HepG2 (cell line): ENCODE measurements around the gene POLR3GL.

Experiments used
- ATF7-NPFF ChIP-seq: sonication (generic); formaldehyde crosslinking; IDR thresholded peaks from 2 replicates; pipeline ENCODE4 v1.8.1; 2023; ENCODE audit warnings: mild to moderate bottlenecking, low read depth, missing genetic modification reagents, moderate library complexity
- HOXA7 ChIP-seq: sonication (generic); formaldehyde crosslinking; IDR thresholded peaks from 2 replicates; pipeline ENCODE4 v1.8.1; 2022; ENCODE audit warnings: mild to moderate bottlenecking, missing genetic modification reagents, moderate library complexity
- MAFK ChIP-seq, 2 experiments: IDR thresholded peaks in 1 of 2; conservative IDR thresholded peaks in 1 of 2; 2 replicates each; pipeline ENCODE4 v1.6.1; 2011; ENCODE audit warnings: improper control_type of control experiment in 2 of 2, low read length in 2 of 2
- SALL1 ChIP-seq: sonication (generic); formaldehyde crosslinking; IDR thresholded peaks from 2 replicates; pipeline ENCODE4 v1.8.0; 2022; ENCODE audit warnings: mild to moderate bottlenecking, missing genetic modification reagents
- TCF7L2 ChIP-seq: IDR thresholded peaks from 2 replicates; pipeline ENCODE4 v1.6.1; 2011; ENCODE audit warnings: mild to moderate bottlenecking, low read depth, low read length, moderate library complexity
- TEAD2 ChIP-seq: sonication (generic); formaldehyde crosslinking; IDR thresholded peaks from 2 replicates; pipeline ENCODE4 v1.9.0; 2021; ENCODE audit warnings: missing genetic modification reagents
- ZFP1 ChIP-seq: IDR thresholded peaks from 2 replicates; pipeline ENCODE4 v1.6.1; 2016
- TF ChIP-seq, protein P1 (sequence below): sonication (generic); formaldehyde crosslinking; IDR thresholded peaks from 2 replicates; pipeline ENCODE4 v1.5.0; 2020; ENCODE audit warnings: mild to moderate bottlenecking, missing genetic modification reagents, moderate library complexity
- TF ChIP-seq, protein P2 (sequence below): sonication (generic); formaldehyde crosslinking; conservative IDR thresholded peaks from 2 replicates; pipeline ENCODE4 v1.5.0; 2020; ENCODE audit warnings: missing genetic modification reagents
- TF ChIP-seq, protein P3 (sequence below): sonication (generic); formaldehyde crosslinking; IDR thresholded peaks from 2 replicates; pipeline ENCODE4 v1.4.0; 2020; ENCODE audit warnings: mild to moderate bottlenecking, missing genetic modification reagents, borderline replicate concordance
- TF ChIP-seq, protein P4 (sequence below): sonication (generic); formaldehyde crosslinking; IDR thresholded peaks from 2 replicates; pipeline ENCODE4 v1.5.0; 2020; ENCODE audit warnings: mild to moderate bottlenecking, low read depth, missing genetic modification reagents, borderline replicate concordance

DNA sequence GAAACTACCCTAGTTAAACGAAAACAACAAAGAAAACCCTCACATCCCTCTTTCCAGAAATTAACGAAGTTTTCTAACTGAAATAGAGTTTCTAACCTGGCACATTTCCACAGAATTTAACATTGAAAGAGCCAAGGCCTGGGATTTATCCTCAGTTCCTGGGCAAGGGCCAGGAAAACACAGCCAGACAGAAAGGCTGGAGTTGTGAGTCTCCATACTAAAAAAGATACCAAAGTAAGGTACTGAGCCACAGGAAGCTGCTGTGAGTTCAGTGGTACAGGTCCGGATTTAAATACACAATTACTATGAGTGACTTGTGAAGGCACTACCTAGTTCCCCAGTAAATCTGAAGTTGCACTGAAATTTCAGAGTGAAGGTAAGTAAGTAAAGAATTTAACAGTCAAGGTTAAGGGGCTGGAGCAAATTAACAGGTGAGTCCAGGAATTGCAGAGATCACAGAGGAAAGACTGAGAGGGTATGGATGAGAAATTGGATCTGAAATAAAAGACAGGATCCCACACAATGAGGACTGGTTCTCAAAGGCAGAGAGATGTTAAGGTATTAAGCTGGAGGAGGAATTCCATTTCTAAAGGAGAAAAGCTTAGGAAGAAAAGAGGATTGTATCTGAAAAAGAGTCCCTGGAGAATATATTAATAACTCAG lies 7.6 kb upstream of the POLR3GL start:
- TF ChIP-seq, protein P1, sequence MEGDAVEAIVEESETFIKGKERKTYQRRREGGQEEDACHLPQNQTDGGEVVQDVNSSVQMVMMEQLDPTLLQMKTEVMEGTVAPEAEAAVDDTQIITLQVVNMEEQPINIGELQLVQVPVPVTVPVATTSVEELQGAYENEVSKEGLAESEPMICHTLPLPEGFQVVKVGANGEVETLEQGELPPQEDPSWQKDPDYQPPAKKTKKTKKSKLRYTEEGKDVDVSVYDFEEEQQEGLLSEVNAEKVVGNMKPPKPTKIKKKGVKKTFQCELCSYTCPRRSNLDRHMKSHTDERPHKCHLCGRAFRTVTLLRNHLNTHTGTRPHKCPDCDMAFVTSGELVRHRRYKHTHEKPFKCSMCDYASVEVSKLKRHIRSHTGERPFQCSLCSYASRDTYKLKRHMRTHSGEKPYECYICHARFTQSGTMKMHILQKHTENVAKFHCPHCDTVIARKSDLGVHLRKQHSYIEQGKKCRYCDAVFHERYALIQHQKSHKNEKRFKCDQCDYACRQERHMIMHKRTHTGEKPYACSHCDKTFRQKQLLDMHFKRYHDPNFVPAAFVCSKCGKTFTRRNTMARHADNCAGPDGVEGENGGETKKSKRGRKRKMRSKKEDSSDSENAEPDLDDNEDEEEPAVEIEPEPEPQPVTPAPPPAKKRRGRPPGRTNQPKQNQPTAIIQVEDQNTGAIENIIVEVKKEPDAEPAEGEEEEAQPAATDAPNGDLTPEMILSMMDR (CRISPR knock-in tag) = no peak
- TF ChIP-seq MAFK (conservative IDR thresholded peaks at IDR 0.05 in 1 of 2, IDR thresholded peaks at IDR 0.05 in 1 of 2; ENCODE audit: low read length in 2 of 2) (no peak), TCF7L2 (no peak), ZFP1 (no peak), ATF7-NPFF (no peak), SALL1 (no peak), TEAD2 (no peak), HOXA7 (no peak)
- TF ChIP-seq, protein P2, sequence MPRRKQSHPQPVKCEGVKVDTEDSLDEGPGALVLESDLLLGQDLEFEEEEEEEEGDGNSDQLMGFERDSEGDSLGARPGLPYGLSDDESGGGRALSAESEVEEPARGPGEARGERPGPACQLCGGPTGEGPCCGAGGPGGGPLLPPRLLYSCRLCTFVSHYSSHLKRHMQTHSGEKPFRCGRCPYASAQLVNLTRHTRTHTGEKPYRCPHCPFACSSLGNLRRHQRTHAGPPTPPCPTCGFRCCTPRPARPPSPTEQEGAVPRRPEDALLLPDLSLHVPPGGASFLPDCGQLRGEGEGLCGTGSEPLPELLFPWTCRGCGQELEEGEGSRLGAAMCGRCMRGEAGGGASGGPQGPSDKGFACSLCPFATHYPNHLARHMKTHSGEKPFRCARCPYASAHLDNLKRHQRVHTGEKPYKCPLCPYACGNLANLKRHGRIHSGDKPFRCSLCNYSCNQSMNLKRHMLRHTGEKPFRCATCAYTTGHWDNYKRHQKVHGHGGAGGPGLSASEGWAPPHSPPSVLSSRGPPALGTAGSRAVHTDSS (CRISPR knock-in tag) = no peak
- TF ChIP-seq, protein P3, sequence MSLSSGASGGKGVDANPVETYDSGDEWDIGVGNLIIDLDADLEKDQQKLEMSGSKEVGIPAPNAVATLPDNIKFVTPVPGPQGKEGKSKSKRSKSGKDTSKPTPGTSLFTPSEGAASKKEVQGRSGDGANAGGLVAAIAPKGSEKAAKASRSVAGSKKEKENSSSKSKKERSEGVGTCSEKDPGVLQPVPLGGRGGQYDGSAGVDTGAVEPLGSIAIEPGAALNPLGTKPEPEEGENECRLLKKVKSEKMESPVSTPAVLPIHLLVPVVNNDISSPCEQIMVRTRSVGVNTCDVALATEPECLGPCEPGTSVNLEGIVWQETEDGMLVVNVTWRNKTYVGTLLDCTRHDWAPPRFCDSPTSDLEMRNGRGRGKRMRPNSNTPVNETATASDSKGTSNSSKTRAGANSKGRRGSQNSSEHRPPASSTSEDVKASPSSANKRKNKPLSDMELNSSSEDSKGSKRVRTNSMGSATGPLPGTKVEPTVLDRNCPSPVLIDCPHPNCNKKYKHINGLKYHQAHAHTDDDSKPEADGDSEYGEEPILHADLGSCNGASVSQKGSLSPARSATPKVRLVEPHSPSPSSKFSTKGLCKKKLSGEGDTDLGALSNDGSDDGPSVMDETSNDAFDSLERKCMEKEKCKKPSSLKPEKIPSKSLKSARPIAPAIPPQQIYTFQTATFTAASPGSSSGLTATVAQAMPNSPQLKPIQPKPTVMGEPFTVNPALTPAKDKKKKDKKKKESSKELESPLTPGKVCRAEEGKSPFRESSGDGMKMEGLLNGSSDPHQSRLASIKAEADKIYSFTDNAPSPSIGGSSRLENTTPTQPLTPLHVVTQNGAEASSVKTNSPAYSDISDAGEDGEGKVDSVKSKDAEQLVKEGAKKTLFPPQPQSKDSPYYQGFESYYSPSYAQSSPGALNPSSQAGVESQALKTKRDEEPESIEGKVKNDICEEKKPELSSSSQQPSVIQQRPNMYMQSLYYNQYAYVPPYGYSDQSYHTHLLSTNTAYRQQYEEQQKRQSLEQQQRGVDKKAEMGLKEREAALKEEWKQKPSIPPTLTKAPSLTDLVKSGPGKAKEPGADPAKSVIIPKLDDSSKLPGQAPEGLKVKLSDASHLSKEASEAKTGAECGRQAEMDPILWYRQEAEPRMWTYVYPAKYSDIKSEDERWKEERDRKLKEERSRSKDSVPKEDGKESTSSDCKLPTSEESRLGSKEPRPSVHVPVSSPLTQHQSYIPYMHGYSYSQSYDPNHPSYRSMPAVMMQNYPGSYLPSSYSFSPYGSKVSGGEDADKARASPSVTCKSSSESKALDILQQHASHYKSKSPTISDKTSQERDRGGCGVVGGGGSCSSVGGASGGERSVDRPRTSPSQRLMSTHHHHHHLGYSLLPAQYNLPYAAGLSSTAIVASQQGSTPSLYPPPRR = no peak
- TF ChIP-seq, protein P4, sequence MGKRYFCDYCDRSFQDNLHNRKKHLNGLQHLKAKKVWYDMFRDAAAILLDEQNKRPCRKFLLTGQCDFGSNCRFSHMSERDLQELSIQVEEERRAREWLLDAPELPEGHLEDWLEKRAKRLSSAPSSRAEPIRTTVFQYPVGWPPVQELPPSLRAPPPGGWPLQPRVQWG (CRISPR knock-in tag) = no peak
